ENCODE measurements around the gene HEXIM2. TPM values are rescaled to one million over a fixed set of nuclear protein-coding genes. Genes with fewer than 3 reads are reported as not detected.
"Not testable (repeated sequence)": the region's sequence is repeated elsewhere in the genome, so short reads cannot be mapped to it uniquely, and the experiment has no call there.

The HEXIM2 gene
- total and polyA plus RNA-seq, 2 of the 13 experiments (the other 11 are each of a cell fraction or from before 2014, with no cell fraction given), result 27.1 to 32.4 TPM

- TF ChIP-seq ATF7 (IDR thresholded peaks at IDR 0.05) (peak; percentile 96), ATF7 (CRISPR knock-in tag; IDR thresholded peaks at IDR 0.05) (peak; percentile 93), ZSCAN25 (CRISPR knock-in tag; IDR thresholded peaks at IDR 0.05) (peak; percentile 67; the same call in 1 of the 2 replicates), ZFP36L1 (CRISPR knock-in tag; IDR thresholded peaks at IDR 0.05) (peak; percentile 77; the same call in 1 of the 2 replicates), NR2F6 (IDR thresholded peaks at IDR 0.05) (peak; percentile 82), NR2F6 (CRISPR knock-in tag; IDR thresholded peaks at IDR 0.05) (peak; percentile 92), ZNF264 (CRISPR knock-in tag; IDR thresholded peaks at IDR 0.05) (peak; percentile 77; the same call in 1 of the 2 replicates), MEIS2 (CRISPR knock-in tag; IDR thresholded peaks at IDR 0.05) (peak; percentile 73; the same call in 1 of the 2 replicates), CBX5 (CRISPR knock-in tag; IDR thresholded peaks at IDR 0.05; ENCODE audit: borderline replicate concordance) (peak; percentile 88), ZSCAN30 (CRISPR knock-in tag; IDR thresholded peaks at IDR 0.05) (0 out of 2 replicates have a peak, but pooled peaks have one; percentile 82), EHMT2 (IDR thresholded peaks at IDR 0.05; ENCODE audit: borderline replicate concordance, low read depth, low read length) (peak; percentile 51; the same call in 1 of the 2 replicates), GATAD1 (CRISPR knock-in tag; IDR thresholded peaks at IDR 0.05) (peak; percentile 61), NR2C2 (CRISPR knock-in tag; IDR thresholded peaks at IDR 0.05; ENCODE audit: borderline replicate concordance) (peak; percentile 84), ZNF12 (CRISPR knock-in tag; IDR thresholded peaks at IDR 0.05) (peak; percentile 92; the same call in 1 of the 2 replicates), BCL6 (CRISPR knock-in tag; IDR thresholded peaks at IDR 0.05) (peak; percentile 92), SALL1 (CRISPR knock-in tag; IDR thresholded peaks at IDR 0.05) (peak; percentile 84), ZNF512B (CRISPR knock-in tag; IDR thresholded peaks at IDR 0.05; ENCODE audit: borderline replicate concordance) (peak; percentile 97), SMC3 (IDR thresholded peaks at IDR 0.05; ENCODE audit: low read length) (peak; percentile 62; the same call in 1 of the 2 replicates), MAZ (CRISPR knock-in tag; IDR thresholded peaks at IDR 0.05; ENCODE audit: low read depth) (peak; percentile 78; the same call in 1 of the 2 replicates), SOX13 (IDR thresholded peaks at IDR 0.05) (peak; percentile 77; the same call in 1 of the 2 replicates), SOX13 (CRISPR knock-in tag; conservative IDR thresholded peaks at IDR 0.05 in 1 of 2, IDR thresholded peaks at IDR 0.05 in 1 of 2) (peak in 1 of 2 experiments; percentile 93; a peak in 2 of 4 replicates)
- TF ChIP-seq MAZ (IDR thresholded peaks at IDR 0.05; ENCODE audit: borderline replicate concordance, low read depth, low read length), result not testable (repeated sequence)
- TF ChIP-seq, protein P1, sequence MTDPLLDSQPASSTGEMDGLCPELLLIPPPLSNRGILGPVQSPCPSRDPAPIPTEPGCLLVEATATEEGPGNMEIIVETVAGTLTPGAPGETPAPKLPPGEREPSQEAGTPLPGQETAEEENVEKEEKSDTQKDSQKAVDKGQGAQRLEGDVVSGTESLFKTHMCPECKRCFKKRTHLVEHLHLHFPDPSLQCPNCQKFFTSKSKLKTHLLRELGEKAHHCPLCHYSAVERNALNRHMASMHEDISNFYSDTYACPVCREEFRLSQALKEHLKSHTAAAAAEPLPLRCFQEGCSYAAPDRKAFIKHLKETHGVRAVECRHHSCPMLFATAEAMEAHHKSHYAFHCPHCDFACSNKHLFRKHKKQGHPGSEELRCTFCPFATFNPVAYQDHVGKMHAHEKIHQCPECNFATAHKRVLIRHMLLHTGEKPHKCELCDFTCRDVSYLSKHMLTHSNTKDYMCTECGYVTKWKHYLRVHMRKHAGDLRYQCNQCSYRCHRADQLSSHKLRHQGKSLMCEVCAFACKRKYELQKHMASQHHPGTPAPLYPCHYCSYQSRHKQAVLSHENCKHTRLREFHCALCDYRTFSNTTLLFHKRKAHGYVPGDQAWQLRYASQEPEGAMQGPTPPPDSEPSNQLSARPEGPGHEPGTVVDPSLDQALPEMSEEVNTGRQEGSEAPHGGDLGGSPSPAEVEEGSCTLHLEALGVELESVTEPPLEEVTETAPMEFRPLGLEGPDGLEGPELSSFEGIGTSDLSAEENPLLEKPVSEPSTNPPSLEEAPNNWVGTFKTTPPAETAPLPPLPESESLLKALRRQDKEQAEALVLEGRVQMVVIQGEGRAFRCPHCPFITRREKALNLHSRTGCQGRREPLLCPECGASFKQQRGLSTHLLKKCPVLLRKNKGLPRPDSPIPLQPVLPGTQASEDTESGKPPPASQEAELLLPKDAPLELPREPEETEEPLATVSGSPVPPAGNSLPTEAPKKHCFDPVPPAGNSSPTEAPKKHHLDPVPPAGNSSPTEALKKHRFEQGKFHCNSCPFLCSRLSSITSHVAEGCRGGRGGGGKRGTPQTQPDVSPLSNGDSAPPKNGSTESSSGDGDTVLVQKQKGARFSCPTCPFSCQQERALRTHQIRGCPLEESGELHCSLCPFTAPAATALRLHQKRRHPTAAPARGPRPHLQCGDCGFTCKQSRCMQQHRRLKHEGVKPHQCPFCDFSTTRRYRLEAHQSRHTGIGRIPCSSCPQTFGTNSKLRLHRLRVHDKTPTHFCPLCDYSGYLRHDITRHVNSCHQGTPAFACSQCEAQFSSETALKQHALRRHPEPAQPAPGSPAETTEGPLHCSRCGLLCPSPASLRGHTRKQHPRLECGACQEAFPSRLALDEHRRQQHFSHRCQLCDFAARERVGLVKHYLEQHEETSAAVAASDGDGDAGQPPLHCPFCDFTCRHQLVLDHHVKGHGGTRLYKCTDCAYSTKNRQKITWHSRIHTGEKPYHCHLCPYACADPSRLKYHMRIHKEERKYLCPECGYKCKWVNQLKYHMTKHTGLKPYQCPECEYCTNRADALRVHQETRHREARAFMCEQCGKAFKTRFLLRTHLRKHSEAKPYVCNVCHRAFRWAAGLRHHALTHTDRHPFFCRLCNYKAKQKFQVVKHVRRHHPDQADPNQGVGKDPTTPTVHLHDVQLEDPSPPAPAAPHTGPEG (CRISPR knock-in tag; IDR thresholded peaks at IDR 0.05), result peak; percentile 48; the same call in 1 of the 2 replicates
Measured at GRCh38 chr17:45201880-45202279, 40.2 kb downstream of the HEXIM2 start (continued).
